Peyer's patch (tissue), 4 donors: ENCODE data around the gene TWNK.

Experiments
- CTCF ChIP-seq, 6 experiments: fragments of 450-650 bp in 4 of 6; fragments of 200-600 bp in 2 of 6; sonication (generic) in 1 of 6; IDR thresholded peaks; one replicate each; pipeline ENCODE4 v1.5.1; 2017 to 2019; ENCODE audit warnings: antibody characterized with exemption in 6 of 6, mild to moderate bottlenecking in 3 of 6, moderate library complexity in 1 of 6
- POLR2A ChIP-seq, 2 donors: fragments of 450-650 bp; IDR thresholded peaks; one replicate each; pipeline ENCODE4 v1.5.1; 2017; ENCODE audit warnings: antibody characterized with exemption in 2 of 2, mild to moderate bottlenecking in 2 of 2, moderate library complexity in 2 of 2

GRCh38 chr10:101041252-101041761 is 54.0 kb downstream of the TWNK start:
- TF ChIP-seq POLR2A (IDR thresholded peaks at IDR 0.05) (no peak), CTCF (IDR thresholded peaks at IDR 0.05) (peak; percentile 77 to 90 (median 86))
